Measurements from ENCODE around the gene NAALADL2.

Gene NAALADL2

GRCh38 chr3:175659670-175660350 lies 800.7 kb downstream of the NAALADL2 start:
- Histone ChIP-seq H3K36me3 (ENCODE audit: control insufficient read depth, insufficient read depth, low read length) (no peaks in the 10 kb centered on the region), H3K9ac (ENCODE audit: low read length) (no peak overlapping the region), H3K4me3 (ENCODE audit: low read length) (no peak overlapping the region), H3K27me3 (ENCODE audit: control insufficient read depth, insufficient read depth, low read length) (no peaks in the 10 kb centered on the region), H3K9me3 (ENCODE audit: control insufficient read depth, low read length) (no peaks in the 10 kb centered on the region), H3K4me1 (ENCODE audit: control insufficient read depth, insufficient read depth, low read length) (no peaks in the 10 kb centered on the region)

- Histone ChIP-seq H3K9ac (ENCODE audit: low read length) (no peak overlapping the region), H3K9me3 (ENCODE audit: control insufficient read depth, low read length) (no peaks in the 10 kb centered on the region), H3K27me3 (ENCODE audit: control insufficient read depth, insufficient read depth, low read length) (no peaks in the 10 kb centered on the region), H3K36me3 (ENCODE audit: control insufficient read depth, insufficient read depth, low read length) (no peaks in the 10 kb centered on the region), H3K4me3 (ENCODE audit: low read length) (no peak overlapping the region), H3K4me1 (ENCODE audit: control insufficient read depth, insufficient read depth, low read length) (no peaks in the 10 kb centered on the region)
These were observed 803.7 kb downstream of the NAALADL2 start for GRCh38 chr3:175662815-175663214.

GRCh38 chr3:175664911-175665310 lies 805.8 kb downstream of the NAALADL2 start:
- Histone ChIP-seq H3K4me1 (ENCODE audit: control insufficient read depth, insufficient read depth, low read length) (no peaks in the 10 kb centered on the region), H3K9ac (ENCODE audit: low read length) (no peak overlapping the region), H3K4me3 (ENCODE audit: low read length) (no peak overlapping the region), H3K36me3 (ENCODE audit: control insufficient read depth, insufficient read depth, low read length) (no peaks in the 10 kb centered on the region), H3K27me3 (ENCODE audit: control insufficient read depth, insufficient read depth, low read length) (no peaks in the 10 kb centered on the region), H3K9me3 (ENCODE audit: control insufficient read depth, low read length) (no peaks in the 10 kb centered on the region)

- no peaks in the 10 kb centered on the region for H3K27me3 ChIP-seq (ENCODE audit: control insufficient read depth, insufficient read depth, low read length)
- H3K36me3 ChIP-seq (ENCODE audit: control insufficient read depth, insufficient read depth, low read length) = no peaks in the 10 kb centered on the region
- H3K9me3 ChIP-seq (ENCODE audit: control insufficient read depth, low read length) = no peaks in the 10 kb centered on the region
- no peak overlapping the region for H3K4me3 ChIP-seq (ENCODE audit: low read length)
- H3K4me1 ChIP-seq (ENCODE audit: control insufficient read depth, insufficient read depth, low read length) = no peaks in the 10 kb centered on the region
- H3K9ac ChIP-seq (ENCODE audit: low read length) = no peak overlapping the region
These were observed 809.2 kb downstream of the NAALADL2 start for GRCh38 chr3:175668300-175668699.

GRCh38 chr3:175670557-175670956 lies 811.4 kb downstream of the NAALADL2 start:
- Histone ChIP-seq H3K27me3 (ENCODE audit: control insufficient read depth, insufficient read depth, low read length) (no peaks in the 10 kb centered on the region), H3K4me1 (ENCODE audit: control insufficient read depth, insufficient read depth, low read length) (no peaks in the 10 kb centered on the region), H3K9ac (ENCODE audit: low read length) (no peak overlapping the region), H3K4me3 (ENCODE audit: low read length) (no peak overlapping the region), H3K36me3 (ENCODE audit: control insufficient read depth, insufficient read depth, low read length) (no peaks in the 10 kb centered on the region), H3K9me3 (ENCODE audit: control insufficient read depth, low read length) (no peaks in the 10 kb centered on the region)

GRCh38 chr3:175672119-175672689 lies 813.1 kb downstream of the NAALADL2 start:
- Histone ChIP-seq H3K4me1 (ENCODE audit: control insufficient read depth, insufficient read depth, low read length) (no peaks in the 10 kb centered on the region), H3K4me3 (ENCODE audit: low read length) (no peak overlapping the region), H3K36me3 (ENCODE audit: control insufficient read depth, insufficient read depth, low read length) (no peaks in the 10 kb centered on the region), H3K9me3 (ENCODE audit: control insufficient read depth, low read length) (no peaks in the 10 kb centered on the region), H3K9ac (ENCODE audit: low read length) (no peak overlapping the region), H3K27me3 (ENCODE audit: control insufficient read depth, insufficient read depth, low read length) (no peaks in the 10 kb centered on the region)

- no peak overlapping the region for H3K9ac ChIP-seq (ENCODE audit: low read length)
- no peaks in the 10 kb centered on the region for H3K36me3 ChIP-seq (ENCODE audit: control insufficient read depth, insufficient read depth, low read length)
- no peaks in the 10 kb centered on the region for H3K4me1 ChIP-seq (ENCODE audit: control insufficient read depth, insufficient read depth, low read length)
- H3K27me3 ChIP-seq (ENCODE audit: control insufficient read depth, insufficient read depth, low read length) = no peaks in the 10 kb centered on the region
- no peaks in the 10 kb centered on the region for H3K9me3 ChIP-seq (ENCODE audit: control insufficient read depth, low read length)
- H3K4me3 ChIP-seq (ENCODE audit: low read length) = no peak overlapping the region
These were observed 820.4 kb downstream of the NAALADL2 start for GRCh38 chr3:175679568-175679967.

- Histone ChIP-seq H3K9ac (ENCODE audit: low read length) (no peak overlapping the region), H3K27me3 (ENCODE audit: control insufficient read depth, insufficient read depth, low read length) (no peaks in the 10 kb centered on the region), H3K36me3 (ENCODE audit: control insufficient read depth, insufficient read depth, low read length) (no peaks in the 10 kb centered on the region), H3K4me3 (ENCODE audit: low read length) (no peak overlapping the region), H3K9me3 (ENCODE audit: control insufficient read depth, low read length) (no peaks in the 10 kb centered on the region), H3K4me1 (ENCODE audit: control insufficient read depth, insufficient read depth, low read length) (no peaks in the 10 kb centered on the region)
These were observed 833.1 kb downstream of the NAALADL2 start for GRCh38 chr3:175692256-175692655.

GRCh38 chr3:175695251-175695650 lies 836.1 kb downstream of the NAALADL2 start:
- no peaks in the 10 kb centered on the region for H3K9me3 ChIP-seq (ENCODE audit: control insufficient read depth, low read length)
- H3K27me3 ChIP-seq (ENCODE audit: control insufficient read depth, insufficient read depth, low read length) = no peaks in the 10 kb centered on the region
- H3K4me1 ChIP-seq (ENCODE audit: control insufficient read depth, insufficient read depth, low read length) = no peaks in the 10 kb centered on the region
- no peaks in the 10 kb centered on the region for H3K36me3 ChIP-seq (ENCODE audit: control insufficient read depth, insufficient read depth, low read length)
- no peak overlapping the region for H3K4me3 ChIP-seq (ENCODE audit: low read length)
- no peak overlapping the region for H3K9ac ChIP-seq (ENCODE audit: low read length)

GRCh38 chr3:175702956-175703355 lies 843.8 kb downstream of the NAALADL2 start:
- H3K9me3 ChIP-seq (ENCODE audit: control insufficient read depth, low read length) = no peaks in the 10 kb centered on the region
- no peaks in the 10 kb centered on the region for H3K36me3 ChIP-seq (ENCODE audit: control insufficient read depth, insufficient read depth, low read length)
- no peaks in the 10 kb centered on the region for H3K27me3 ChIP-seq (ENCODE audit: control insufficient read depth, insufficient read depth, low read length)
- no peaks in the 10 kb centered on the region for H3K4me1 ChIP-seq (ENCODE audit: control insufficient read depth, insufficient read depth, low read length)
- no peak overlapping the region for H3K4me3 ChIP-seq (ENCODE audit: low read length)
- no peak overlapping the region for H3K9ac ChIP-seq (ENCODE audit: low read length)

GRCh38 chr3:175704366-175705055 lies 845.4 kb downstream of the NAALADL2 start:
- H3K9me3 ChIP-seq (ENCODE audit: control insufficient read depth, low read length) = no peaks in the 10 kb centered on the region

GRCh38 chr3:175713268-175713667 lies 854.1 kb downstream of the NAALADL2 start:
- no peak overlapping the region for H3K9ac ChIP-seq (ENCODE audit: low read length)
- no peaks in the 10 kb centered on the region for H3K36me3 ChIP-seq (ENCODE audit: control insufficient read depth, insufficient read depth, low read length)
- H3K4me3 ChIP-seq (ENCODE audit: low read length) = no peak overlapping the region
- H3K27me3 ChIP-seq (ENCODE audit: control insufficient read depth, insufficient read depth, low read length) = no peaks in the 10 kb centered on the region
- H3K9me3 ChIP-seq (ENCODE audit: control insufficient read depth, low read length) = no peaks in the 10 kb centered on the region
- no peaks in the 10 kb centered on the region for H3K4me1 ChIP-seq (ENCODE audit: control insufficient read depth, insufficient read depth, low read length)

More at GRCh38 chr3:175704366-175705055, 845.4 kb downstream of the NAALADL2 start:
- Histone ChIP-seq H3K27me3 (ENCODE audit: control insufficient read depth, insufficient read depth, low read length) (no peaks in the 10 kb centered on the region), H3K4me1 (ENCODE audit: control insufficient read depth, insufficient read depth, low read length) (no peaks in the 10 kb centered on the region), H3K4me3 (ENCODE audit: low read length) (no peak overlapping the region), H3K9ac (ENCODE audit: low read length) (no peak overlapping the region), H3K36me3 (ENCODE audit: control insufficient read depth, insufficient read depth, low read length) (no peaks in the 10 kb centered on the region)
